K562 (cell line): ENCODE data around the gene SOCS3. TPM values are rescaled to one million over a fixed set of nuclear protein-coding genes. Genes with fewer than 3 reads are reported as not detected.

ENCODE experiments used
- ARNT ChIP-seq, 2 experiments: fragments of 450-650 bp; IDR thresholded peaks; 2 replicates each; pipeline ENCODE4 v1.6.1; 2016; ENCODE audit warnings: mild to moderate bottlenecking in 1 of 2
- BCL6 ChIP-seq: fragments of 250-450 bp; sonication (Bioruptor Pico); IDR thresholded peaks from 2 replicates; pipeline ENCODE4 v1.4.0; 2020
- E2F6 ChIP-seq, 2 experiments: IDR thresholded peaks; 2 replicates each; pipeline ENCODE4 v1.6.1; 2011; ENCODE audit warnings: borderline replicate concordance in 1 of 2, control low read depth in 1 of 2, low read depth in 1 of 2, low read length in 1 of 2, mild to moderate bottlenecking in 1 of 2, mixed read lengths in 1 of 2, moderate library complexity in 1 of 2; ENCODE audit not compliant: insufficient read depth in 1 of 2, insufficient read length in 1 of 2, poor library complexity in 1 of 2, severe bottlenecking in 1 of 2; ENCODE audit errors: extremely low read depth in 1 of 2
- EZH2 ChIP-seq: IDR thresholded peaks from 2 replicates; pipeline ENCODE4 v1.6.1; 2012; ENCODE audit warnings: low read depth, mild to moderate bottlenecking, inconsistent platforms, low read length, borderline replicate concordance
- KLF1 ChIP-seq: fragments of 450-650 bp; IDR thresholded peaks from 2 replicates; pipeline ENCODE4 v1.6.1; 2016; ENCODE audit warnings: missing genetic modification characterization, missing compliant biosample characterization
- L3MBTL2 ChIP-seq: fragments of 450-650 bp; IDR thresholded peaks from 2 replicates; pipeline ENCODE4 v1.6.1; 2016; ENCODE audit warnings: mild to moderate bottlenecking, moderate library complexity
- NCOA2 ChIP-seq, 2 experiments: fragments of 450-650 bp; IDR thresholded peaks; 2 replicates each; pipeline ENCODE4 v1.6.1; 2018; ENCODE audit warnings: mild to moderate bottlenecking in 2 of 2, moderate library complexity in 1 of 2; ENCODE audit not compliant: partially characterized antibody in 2 of 2
- NCOA4 ChIP-seq: fragments of 450-650 bp; IDR thresholded peaks from 2 replicates; pipeline ENCODE4 v1.6.1; 2018; ENCODE audit warnings: mild to moderate bottlenecking; ENCODE audit not compliant: partially characterized antibody
- REST ChIP-seq, 2 experiments: fragments of 450-650 bp; formaldehyde crosslinking in 1 of 2; IDR thresholded peaks; 2 replicates each; pipeline versions ENCODE4 v1.4.0 to v1.6.1; 2014 to 2020; ENCODE audit warnings: mild to moderate bottlenecking in 2 of 2, borderline replicate concordance in 1 of 2, low read depth in 1 of 2
- TARDBP ChIP-seq: fragments of 450-650 bp; IDR thresholded peaks from 2 replicates; pipeline ENCODE4 v1.6.1; 2016
- ZBTB34 ChIP-seq: fragments of 250-450 bp; sonication (Bioruptor Pico); IDR thresholded peaks from 2 replicates; pipeline ENCODE4 v1.8.0; 2021; ENCODE audit warnings: mild to moderate bottlenecking, moderate library complexity
- ZNF583 ChIP-seq: fragments of 250-450 bp; sonication (Bioruptor Pico); IDR thresholded peaks from 2 replicates; pipeline ENCODE4 v1.4.0; 2020
- polyA plus RNA-seq, 8 experiments: library from polyadenylated mRNA; depleted of rRNA in 4 of 8; stranded (reverse) in 5 of 8; unstranded in 3 of 8; fragments of >200 nt; fragmentation: Nextera tagmentation in 2 of 8; fragmentation: Illumina TruSeq in 1 of 8; extraction: Ambion mirVana in 2 of 8; extraction: Trizol in 1 of 8; gene quantifications; 2 replicates each; pipeline versions ENCODE4 v1.2.1 to v1.2.3, GENCODE V29; 2011 to 2014; ENCODE audit warnings: inconsistent platforms in 1 of 8, missing spikeins in 1 of 8
- total RNA-seq, 7 experiments: library from RNA; depleted of rRNA in 6 of 7; stranded (reverse); fragments of >200 nt in 6 of 7; fragmentation: Illumina TruSeq in 2 of 7; extraction: Trizol in 2 of 7; gene quantifications; 2 replicates each; pipeline versions ENCODE4 v1.2.1 to v1.2.3, GENCODE V29; 2011 to 2021; ENCODE audit warnings: low replicate concordance in 1 of 7
- TF ChIP-seq, protein P1 (sequence below), 2 experiments: fragments of 450-650 bp in 1 of 2; IDR thresholded peaks; 2 replicates each; pipeline ENCODE4 v1.6.1; 2011 to 2017; ENCODE audit warnings: low read depth in 2 of 2, antibody characterized with exemption in 1 of 2, borderline replicate concordance in 1 of 2, low read length in 1 of 2, mild to moderate bottlenecking in 1 of 2, mixed read lengths in 1 of 2; ENCODE audit not compliant: control insufficient read depth in 1 of 2

The SOCS3 gene
- total and polyA plus RNA-seq, 9 of the 15 experiments (the other 6 are each of a cell fraction or from before 2014, with no cell fraction given) = 0.56 to 38.9 (median 13.7) TPM

DNA sequence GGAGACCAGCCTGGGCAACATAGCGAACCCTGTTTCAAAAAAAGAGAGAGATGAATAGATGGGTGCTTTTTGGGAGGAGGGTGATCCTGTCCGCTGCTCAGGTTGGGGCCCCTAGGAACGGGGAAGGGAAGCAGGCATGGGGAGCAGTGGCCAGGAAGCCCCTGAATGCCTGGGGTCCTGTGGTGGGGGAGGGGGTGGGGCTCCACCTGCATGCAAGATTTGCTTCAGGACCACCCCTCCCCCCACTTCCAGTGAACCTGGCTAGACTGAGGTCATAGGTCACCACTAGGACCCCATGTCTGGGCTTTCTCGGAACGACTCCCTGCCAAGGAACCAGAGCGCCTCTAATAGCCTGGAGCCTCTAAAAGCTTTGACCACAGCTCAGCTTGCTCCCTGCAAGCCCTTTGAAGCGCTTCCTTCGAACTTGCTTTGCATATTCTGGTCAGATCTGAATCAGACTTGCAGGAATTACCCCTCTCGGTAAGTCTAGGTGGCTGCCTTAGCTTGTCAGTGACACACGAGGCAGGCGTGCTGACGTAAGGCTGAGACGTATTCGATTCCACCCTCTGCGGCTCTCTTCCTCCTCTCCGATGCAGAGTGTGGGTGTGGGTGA lies 3.7 kb downstream of the SOCS3 start (continued):
- TF ChIP-seq EZH2 = no peak
- TF ChIP-seq KLF1 (tag) = no peak
- TF ChIP-seq E2F6 (IDR thresholded peaks at IDR 0.05; ENCODE audit: borderline replicate concordance in 1 of 2, extremely low read depth in 1 of 2, insufficient read depth in 1 of 2, insufficient read length in 1 of 2, low read depth in 1 of 2, low read length in 1 of 2, poor library complexity in 1 of 2, severe bottlenecking in 1 of 2) = peak in 1 of 2 experiments; percentile 24
- TF ChIP-seq ZNF583 = no peak
- TF ChIP-seq REST (IDR thresholded peaks at IDR 0.05; ENCODE audit: borderline replicate concordance) = peak; percentile 27; the same call in 1 of the 2 replicates
- TF ChIP-seq REST (CRISPR knock-in tag; IDR thresholded peaks at IDR 0.05; ENCODE audit: low read depth) = no peak
- TF ChIP-seq ARNT (IDR thresholded peaks at IDR 0.05) = no peak
- TF ChIP-seq ZBTB34 (CRISPR knock-in tag) = no peak
- no peak for TF ChIP-seq TARDBP
- TF ChIP-seq NCOA2 (IDR thresholded peaks at IDR 0.05; ENCODE audit: partially characterized antibody in 2 of 2) = no peak
- TF ChIP-seq L3MBTL2 = peak; percentile 32; the same call in 1 of the 2 replicates
- no peak for TF ChIP-seq BCL6 (CRISPR knock-in tag)
- TF ChIP-seq NCOA4 = no peak
- TF ChIP-seq, protein P1, sequence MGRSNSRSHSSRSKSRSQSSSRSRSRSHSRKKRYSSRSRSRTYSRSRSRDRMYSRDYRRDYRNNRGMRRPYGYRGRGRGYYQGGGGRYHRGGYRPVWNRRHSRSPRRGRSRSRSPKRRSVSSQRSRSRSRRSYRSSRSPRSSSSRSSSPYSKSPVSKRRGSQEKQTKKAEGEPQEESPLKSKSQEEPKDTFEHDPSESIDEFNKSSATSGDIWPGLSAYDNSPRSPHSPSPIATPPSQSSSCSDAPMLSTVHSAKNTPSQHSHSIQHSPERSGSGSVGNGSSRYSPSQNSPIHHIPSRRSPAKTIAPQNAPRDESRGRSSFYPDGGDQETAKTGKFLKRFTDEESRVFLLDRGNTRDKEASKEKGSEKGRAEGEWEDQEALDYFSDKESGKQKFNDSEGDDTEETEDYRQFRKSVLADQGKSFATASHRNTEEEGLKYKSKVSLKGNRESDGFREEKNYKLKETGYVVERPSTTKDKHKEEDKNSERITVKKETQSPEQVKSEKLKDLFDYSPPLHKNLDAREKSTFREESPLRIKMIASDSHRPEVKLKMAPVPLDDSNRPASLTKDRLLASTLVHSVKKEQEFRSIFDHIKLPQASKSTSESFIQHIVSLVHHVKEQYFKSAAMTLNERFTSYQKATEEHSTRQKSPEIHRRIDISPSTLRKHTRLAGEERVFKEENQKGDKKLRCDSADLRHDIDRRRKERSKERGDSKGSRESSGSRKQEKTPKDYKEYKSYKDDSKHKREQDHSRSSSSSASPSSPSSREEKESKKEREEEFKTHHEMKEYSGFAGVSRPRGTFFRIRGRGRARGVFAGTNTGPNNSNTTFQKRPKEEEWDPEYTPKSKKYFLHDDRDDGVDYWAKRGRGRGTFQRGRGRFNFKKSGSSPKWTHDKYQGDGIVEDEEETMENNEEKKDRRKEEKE (IDR thresholded peaks at IDR 0.05; ENCODE audit: borderline replicate concordance in 1 of 2, control insufficient read depth in 1 of 2, low read depth in 2 of 2, low read length in 1 of 2) = no peak
